Epithelial cell of esophagus (primary cell): ENCODE results near the gene TSPO.

Source experiments
- DNase-seq: peaks from one replicate; pipeline ENCODE4 v3.0.0; 2010; ENCODE audit warnings: low read depth
- H3K4me3 ChIP-seq: 2 replicates; pipeline ENCODE4 v1.5.1; 2011; ENCODE audit warnings: mild to moderate bottlenecking, low read length, control low read depth
- TF ChIP-seq, protein P1 (sequence below): IDR thresholded peaks from 2 replicates; pipeline ENCODE4 v1.5.1; 2011; ENCODE audit warnings: low read depth, mild to moderate bottlenecking, low read length, control low read depth, inconsistent platforms; ENCODE audit not compliant: insufficient read depth; ENCODE audit errors: missing control alignments

Gene TSPO

DNA sequence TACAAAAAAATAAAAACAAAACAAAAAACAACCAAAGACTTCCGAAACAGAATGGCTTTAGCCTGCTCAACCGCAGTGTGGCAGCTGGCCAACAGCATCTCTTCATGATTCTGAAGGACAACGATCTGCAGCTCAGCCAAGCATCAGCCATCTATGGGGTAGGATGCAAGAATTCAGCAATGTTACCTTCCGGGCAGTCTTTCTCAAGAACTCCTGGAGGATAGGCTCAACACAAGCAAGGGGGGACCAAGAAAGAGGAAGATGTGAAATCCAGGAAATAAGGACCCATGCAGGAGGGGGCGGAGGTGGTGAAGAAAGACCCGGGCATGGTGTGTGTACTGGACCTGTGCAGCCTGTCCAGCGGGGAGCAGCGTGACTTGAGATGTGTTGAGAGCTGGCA, 3.5 kb upstream of the TSPO start:
- DNase-seq: no peak
- TF ChIP-seq, protein P1, sequence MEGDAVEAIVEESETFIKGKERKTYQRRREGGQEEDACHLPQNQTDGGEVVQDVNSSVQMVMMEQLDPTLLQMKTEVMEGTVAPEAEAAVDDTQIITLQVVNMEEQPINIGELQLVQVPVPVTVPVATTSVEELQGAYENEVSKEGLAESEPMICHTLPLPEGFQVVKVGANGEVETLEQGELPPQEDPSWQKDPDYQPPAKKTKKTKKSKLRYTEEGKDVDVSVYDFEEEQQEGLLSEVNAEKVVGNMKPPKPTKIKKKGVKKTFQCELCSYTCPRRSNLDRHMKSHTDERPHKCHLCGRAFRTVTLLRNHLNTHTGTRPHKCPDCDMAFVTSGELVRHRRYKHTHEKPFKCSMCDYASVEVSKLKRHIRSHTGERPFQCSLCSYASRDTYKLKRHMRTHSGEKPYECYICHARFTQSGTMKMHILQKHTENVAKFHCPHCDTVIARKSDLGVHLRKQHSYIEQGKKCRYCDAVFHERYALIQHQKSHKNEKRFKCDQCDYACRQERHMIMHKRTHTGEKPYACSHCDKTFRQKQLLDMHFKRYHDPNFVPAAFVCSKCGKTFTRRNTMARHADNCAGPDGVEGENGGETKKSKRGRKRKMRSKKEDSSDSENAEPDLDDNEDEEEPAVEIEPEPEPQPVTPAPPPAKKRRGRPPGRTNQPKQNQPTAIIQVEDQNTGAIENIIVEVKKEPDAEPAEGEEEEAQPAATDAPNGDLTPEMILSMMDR: no peak
- no peak overlapping the region for H3K4me3 ChIP-seq

DNA sequence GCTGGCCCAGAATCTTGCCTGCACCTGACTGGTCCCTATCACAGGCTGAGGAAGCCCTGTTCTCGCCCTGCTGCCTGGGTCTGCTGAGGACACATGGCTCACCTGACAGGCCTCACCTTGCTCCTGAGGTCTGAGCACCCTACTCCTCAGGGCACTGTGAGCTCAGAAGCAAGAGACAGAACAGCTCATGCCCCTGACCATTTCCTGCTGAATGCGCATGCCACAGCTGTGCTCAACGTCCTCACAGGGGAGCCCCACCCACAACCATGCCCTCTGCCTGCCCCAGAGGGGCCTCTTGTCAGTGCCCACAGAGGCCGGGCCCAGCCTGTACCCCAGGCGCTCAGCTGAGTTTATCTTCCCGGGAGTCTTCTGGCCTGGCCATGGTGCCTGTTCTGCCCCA, 2.8 kb upstream of the TSPO start:
- H3K4me3 ChIP-seq: no peak overlapping the region
- TF ChIP-seq, protein P1: no peak
- DNase-seq: peak; percentile 56

DNA sequence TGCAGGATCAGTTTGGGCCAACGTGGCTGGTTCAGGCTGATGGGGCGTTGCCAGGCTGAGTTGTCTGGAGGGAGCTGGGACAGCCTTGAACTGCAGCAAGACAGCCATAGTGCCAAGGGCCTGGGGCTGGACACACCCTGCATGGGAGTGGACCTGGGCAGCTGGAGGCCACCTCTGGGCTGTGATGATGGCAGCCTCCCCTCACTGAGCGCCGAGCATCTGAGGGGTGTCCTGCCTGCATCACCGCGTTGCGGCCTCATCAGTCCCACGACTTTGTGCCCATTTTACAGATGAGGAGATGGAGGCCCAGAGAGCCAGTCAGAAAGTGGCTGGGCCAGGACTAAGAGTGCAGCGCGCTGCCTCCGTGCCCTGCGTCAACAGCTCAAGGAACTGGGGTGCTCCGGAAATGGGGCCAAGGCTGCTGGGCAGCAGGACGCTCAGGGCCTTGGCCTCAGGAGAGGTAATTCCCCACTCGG, 590 bp upstream of the TSPO start:
- TF ChIP-seq, protein P1: no peak
- H3K4me3 ChIP-seq: peak overlapping the region; percentile 82
- no peak for DNase-seq

DNA sequence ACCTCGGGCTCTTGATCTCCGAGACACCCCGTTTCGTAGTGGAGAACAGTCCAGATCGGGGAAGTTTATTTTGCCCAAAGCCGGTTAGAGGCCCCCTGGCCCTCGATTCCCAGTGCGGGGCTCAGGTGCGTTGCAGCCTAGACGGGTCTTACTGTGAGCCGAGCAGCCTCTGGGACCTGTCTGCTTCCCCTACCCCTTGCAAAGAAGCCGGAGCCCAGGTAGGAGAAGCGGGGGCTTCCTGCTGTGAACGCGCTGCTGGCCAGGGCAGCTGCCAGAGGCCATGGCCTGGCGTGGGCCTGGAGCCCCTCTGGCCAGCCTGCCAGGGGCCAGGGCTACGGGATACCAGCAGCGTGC, 621 bp downstream of the TSPO start:
- peak overlapping the region; percentile 82 for H3K4me3 ChIP-seq
- TF ChIP-seq, protein P1: no peak
- no peak for DNase-seq

DNA sequence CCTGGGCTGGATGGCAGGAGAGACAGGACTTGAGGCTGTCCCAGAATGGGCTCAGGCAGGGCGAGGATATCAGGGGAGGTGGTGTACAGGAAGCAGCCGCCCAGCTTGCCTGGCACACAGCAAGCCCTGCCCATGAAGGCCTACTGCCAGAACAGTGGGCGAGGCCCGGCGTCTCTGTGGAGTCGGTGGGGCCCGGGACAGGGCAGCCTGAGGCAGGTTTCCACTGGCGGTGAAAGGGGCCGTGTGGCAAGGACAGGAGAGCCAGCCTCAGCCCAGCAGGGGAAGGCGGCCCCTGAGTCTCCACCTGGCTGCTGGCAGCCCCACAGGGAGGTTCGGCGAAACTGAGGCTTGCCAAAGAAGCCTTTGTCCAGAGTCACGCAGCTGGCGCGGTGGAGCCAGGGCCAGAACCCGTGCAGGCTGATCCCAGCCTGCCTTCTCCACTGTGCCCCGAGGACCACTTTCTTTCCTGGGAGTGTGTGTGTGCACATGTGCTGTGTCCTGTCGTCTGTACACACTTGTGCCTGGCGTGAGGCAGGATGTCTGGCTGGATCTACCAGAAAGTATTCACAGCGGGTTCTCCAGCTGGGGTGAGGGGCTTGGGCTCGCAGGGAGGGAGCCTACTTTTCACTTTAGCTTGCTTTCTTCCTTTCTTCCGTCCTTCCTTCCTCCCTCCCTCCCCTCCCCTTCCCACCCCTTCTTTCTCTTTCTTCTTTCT, 1.2 kb downstream of the TSPO start:
- peak; percentile 80 for DNase-seq
- peak overlapping the region; percentile 82 for H3K4me3 ChIP-seq
- TF ChIP-seq, protein P1: no peak

DNA sequence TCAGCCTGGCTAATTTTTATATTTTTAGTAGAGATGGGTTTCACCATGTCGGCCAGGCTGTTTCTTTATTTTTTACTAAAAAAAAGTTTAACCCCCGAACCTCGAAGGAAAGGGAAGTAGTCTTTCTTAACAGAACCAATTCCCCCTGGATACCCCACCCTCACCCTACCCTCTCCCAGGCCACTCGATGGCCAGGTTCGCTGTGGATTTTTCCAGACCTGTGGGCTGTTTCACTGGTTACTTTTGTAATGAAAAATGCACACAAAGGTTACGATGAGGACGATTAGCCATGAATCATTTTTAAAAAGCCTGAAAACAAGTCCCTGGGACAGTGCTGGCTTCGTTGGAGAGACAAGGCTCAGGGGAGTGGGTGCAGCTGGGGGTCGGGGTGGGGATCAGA, 2.5 kb downstream of the TSPO start:
- no peak overlapping the region for H3K4me3 ChIP-seq
- DNase-seq: no peak
- TF ChIP-seq, protein P1: no peak
